Nephron (organoid): ENCODE results near the gene TOR1A.
A peak's percentile ranks its signal among the peaks of the same experiment; 100 is the strongest.

Experiments
- H3K27ac Mint-ChIP-seq, 3 experiments: 2 replicates each; pipeline ENCODE4 v1.8.0; 2020; ENCODE audit warnings: mixed read lengths in 3 of 3, mild to moderate bottlenecking in 2 of 3, moderate library complexity in 1 of 3
- H3K27me3 Mint-ChIP-seq: 2 replicates; pipeline ENCODE4 v1.8.0; 2021; ENCODE audit warnings: low read depth, mild to moderate bottlenecking, moderate library complexity, mixed read lengths
- H3K36me3 Mint-ChIP-seq: 2 replicates; pipeline ENCODE4 v1.8.0; 2020; ENCODE audit warnings: low read depth, mixed read lengths
- H3K4me1 Mint-ChIP-seq: 2 replicates; pipeline ENCODE4 v1.8.0; 2020; ENCODE audit warnings: mixed read lengths
- H3K4me3 Mint-ChIP-seq, 3 experiments: 2 replicates each; pipeline ENCODE4 v1.8.0; 2020; ENCODE audit warnings: mild to moderate bottlenecking in 3 of 3, mixed read lengths in 3 of 3, moderate library complexity in 2 of 3
- H3K9me3 Mint-ChIP-seq: 2 replicates; pipeline ENCODE4 v1.8.0; 2020; ENCODE audit warnings: mixed read lengths
- TF ChIP-seq, protein P1 (sequence below), 3 experiments: fragments of 200-600 bp; sonication (generic); IDR thresholded peaks; one replicate each; pipeline ENCODE4 v1.5.0; 2021; ENCODE audit warnings: antibody characterized with exemption in 3 of 3; ENCODE audit not compliant: unreplicated experiment in 3 of 3

The TOR1A gene

DNA sequence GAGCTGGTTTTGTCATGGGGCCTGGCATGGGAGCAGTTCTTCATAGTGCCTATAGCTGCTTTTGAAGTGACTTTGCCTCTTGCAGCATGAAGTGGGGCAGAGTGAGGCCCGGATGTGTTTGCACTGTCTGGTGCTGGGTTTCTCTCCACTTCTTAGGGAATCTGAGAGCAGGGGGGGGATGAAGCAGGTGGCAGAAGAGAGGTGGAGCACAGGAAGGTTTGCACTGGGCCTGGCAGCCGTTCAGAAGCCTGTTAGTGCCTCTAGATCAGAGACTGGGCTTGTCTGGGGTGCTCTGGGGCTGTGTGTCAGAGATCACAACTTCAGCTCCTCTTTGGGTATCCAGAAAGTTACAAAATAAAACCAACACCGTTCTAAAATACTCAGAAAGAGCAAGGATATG lies 29.7 kb upstream of the TOR1A start:
- TF ChIP-seq, protein P1, sequence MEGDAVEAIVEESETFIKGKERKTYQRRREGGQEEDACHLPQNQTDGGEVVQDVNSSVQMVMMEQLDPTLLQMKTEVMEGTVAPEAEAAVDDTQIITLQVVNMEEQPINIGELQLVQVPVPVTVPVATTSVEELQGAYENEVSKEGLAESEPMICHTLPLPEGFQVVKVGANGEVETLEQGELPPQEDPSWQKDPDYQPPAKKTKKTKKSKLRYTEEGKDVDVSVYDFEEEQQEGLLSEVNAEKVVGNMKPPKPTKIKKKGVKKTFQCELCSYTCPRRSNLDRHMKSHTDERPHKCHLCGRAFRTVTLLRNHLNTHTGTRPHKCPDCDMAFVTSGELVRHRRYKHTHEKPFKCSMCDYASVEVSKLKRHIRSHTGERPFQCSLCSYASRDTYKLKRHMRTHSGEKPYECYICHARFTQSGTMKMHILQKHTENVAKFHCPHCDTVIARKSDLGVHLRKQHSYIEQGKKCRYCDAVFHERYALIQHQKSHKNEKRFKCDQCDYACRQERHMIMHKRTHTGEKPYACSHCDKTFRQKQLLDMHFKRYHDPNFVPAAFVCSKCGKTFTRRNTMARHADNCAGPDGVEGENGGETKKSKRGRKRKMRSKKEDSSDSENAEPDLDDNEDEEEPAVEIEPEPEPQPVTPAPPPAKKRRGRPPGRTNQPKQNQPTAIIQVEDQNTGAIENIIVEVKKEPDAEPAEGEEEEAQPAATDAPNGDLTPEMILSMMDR (IDR thresholded peaks at IDR 0.05; ENCODE audit: unreplicated experiment in 3 of 3) = no peak
- H3K4me1 Mint-ChIP-seq = peaks cover 5% of the 10 kb centered on the region
- H3K27ac Mint-ChIP-seq = no peak overlapping the region
- no peaks in the 10 kb centered on the region for H3K27me3 Mint-ChIP-seq
- H3K36me3 Mint-ChIP-seq = peaks cover 52% of the 10 kb centered on the region
- H3K9me3 Mint-ChIP-seq = no peaks in the 10 kb centered on the region
- no peak overlapping the region for H3K4me3 Mint-ChIP-seq

DNA sequence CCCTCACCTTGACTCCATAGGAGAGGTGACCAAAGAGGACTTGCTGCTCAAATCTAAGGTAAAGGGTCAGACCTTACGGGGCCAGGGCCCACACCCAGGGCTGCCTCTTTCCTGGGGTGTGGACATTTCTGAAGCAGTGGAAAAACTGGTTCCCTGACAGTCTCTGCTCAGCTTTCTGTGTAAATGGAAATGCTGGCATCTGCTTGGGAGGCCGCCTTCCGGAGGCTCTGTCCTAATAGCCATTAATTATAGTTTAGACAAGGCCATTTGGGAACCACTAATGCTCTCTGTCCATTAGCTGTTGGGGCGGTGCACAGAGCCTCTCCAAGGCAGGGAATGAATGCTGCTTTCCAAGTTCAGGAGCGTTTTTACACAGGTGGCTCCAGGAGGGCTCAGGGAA lies 28.6 kb upstream of the TOR1A start:
- Mint-ChIP-seq H3K9me3 (no peaks in the 10 kb centered on the region), H3K27me3 (no peaks in the 10 kb centered on the region), H3K4me3 (no peak overlapping the region), H3K27ac (no peak overlapping the region), H3K36me3 (peaks cover 52% of the 10 kb centered on the region), H3K4me1 (peaks cover 5% of the 10 kb centered on the region)
- TF ChIP-seq, protein P1 (IDR thresholded peaks at IDR 0.05; ENCODE audit: unreplicated experiment in 3 of 3) = no peak

DNA sequence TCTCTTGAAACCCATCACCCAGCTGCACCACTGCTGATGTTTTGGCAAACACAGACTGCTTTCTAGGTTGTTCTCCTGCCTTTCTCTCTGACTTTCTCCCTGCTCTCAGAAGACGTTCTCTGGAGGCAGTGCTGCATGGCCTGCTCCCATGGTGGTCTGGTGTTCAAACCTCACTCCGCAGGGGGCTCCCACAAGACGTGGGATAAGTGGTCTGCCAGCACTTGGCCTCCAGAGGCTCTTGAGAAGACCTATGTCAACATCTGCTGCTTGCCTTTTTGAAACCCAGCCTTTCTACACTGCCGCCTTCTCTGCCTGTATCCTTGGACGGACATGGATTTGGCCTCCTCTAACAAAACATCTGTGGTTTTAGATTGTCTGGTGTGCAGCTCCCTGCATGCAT lies 27.9 kb upstream of the TOR1A start:
- peak overlapping the region in 1 of 3 experiments; percentile 53 for H3K27ac Mint-ChIP-seq
- H3K9me3 Mint-ChIP-seq = no peaks in the 10 kb centered on the region
- H3K36me3 Mint-ChIP-seq = peaks cover 48% of the 10 kb centered on the region
- TF ChIP-seq, protein P1 (IDR thresholded peaks at IDR 0.05; ENCODE audit: unreplicated experiment in 3 of 3) = no peak
- H3K27me3 Mint-ChIP-seq = no peaks in the 10 kb centered on the region
- H3K4me1 Mint-ChIP-seq = peaks cover 5% of the 10 kb centered on the region
- H3K4me3 Mint-ChIP-seq = no peak overlapping the region

DNA sequence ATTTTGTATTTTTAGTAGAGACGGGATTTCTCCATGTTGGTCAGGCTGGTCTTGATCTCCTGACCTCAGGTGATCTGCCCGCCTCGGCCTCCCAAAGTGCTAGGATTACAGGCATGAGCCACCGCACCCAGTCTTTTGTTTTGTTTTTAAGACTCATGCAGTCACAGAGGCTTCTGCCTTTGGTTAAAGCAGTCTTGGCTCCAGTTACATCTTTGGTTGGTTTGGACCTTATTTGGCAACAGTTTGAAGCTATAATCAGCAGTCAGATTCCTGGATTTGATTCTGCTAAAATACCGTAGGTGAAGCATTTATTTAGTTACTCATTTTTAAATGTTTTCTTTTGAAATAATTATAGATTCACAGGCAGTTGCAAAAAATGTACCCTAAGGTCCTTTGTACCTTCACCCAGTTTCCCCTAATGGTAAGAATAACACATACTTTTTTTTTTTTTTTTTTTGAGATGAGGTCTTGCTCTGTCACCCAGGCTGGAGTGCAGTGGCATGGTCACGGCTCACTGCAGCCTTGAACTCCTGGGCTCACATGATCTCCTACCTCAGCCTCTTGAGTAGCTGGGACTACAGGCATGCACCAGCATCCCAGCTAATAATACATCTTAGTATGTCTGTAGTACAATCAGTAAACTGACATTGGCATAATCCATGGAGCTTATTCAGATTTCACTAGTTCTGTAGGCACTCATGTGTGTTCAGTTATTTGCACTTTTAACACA lies 27.1 kb upstream of the TOR1A start:
- Mint-ChIP-seq H3K4me1 (peaks cover 5% of the 10 kb centered on the region), H3K27me3 (no peaks in the 10 kb centered on the region), H3K36me3 (peaks cover 48% of the 10 kb centered on the region), H3K27ac (peak overlapping the region in 2 of 3 experiments; percentile 53 to 80), H3K4me3 (no peak overlapping the region), H3K9me3 (no peaks in the 10 kb centered on the region)
- TF ChIP-seq, protein P1 (IDR thresholded peaks at IDR 0.05; ENCODE audit: unreplicated experiment in 3 of 3) = no peak

DNA sequence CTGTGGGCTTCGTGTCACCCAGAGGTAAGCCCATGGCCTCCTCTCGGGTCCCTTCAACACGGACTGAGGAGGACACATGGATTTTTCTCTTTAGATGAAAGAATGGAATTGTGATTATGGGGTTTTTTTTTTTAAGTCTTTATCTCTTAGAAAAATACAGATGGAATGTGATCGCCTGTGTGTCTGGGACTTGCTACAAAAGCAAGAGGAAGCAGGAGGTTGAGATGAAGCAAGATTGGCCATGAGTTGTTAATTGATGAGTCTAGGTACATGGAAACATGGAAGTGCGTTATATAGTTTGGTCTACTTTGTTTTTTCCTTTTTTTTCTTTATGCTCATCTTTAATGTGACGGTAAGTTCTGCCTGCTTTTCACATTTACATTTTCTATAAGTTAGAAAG lies 26.0 kb upstream of the TOR1A start:
- Mint-ChIP-seq H3K4me1 (peaks cover 5% of the 10 kb centered on the region), H3K9me3 (no peaks in the 10 kb centered on the region), H3K27ac (peak overlapping the region in 1 of 3 experiments; percentile 23), H3K4me3 (no peak overlapping the region), H3K36me3 (peaks cover 42% of the 10 kb centered on the region), H3K27me3 (no peaks in the 10 kb centered on the region)
- TF ChIP-seq, protein P1 (IDR thresholded peaks at IDR 0.05; ENCODE audit: unreplicated experiment in 3 of 3) = no peak
